ENCODE data around the gene MTHFD2. TPM values are rescaled to one million over a fixed set of nuclear protein-coding genes. Genes with fewer than 3 reads are reported as not detected.

The MTHFD2 gene
- total and polyA plus RNA-seq, 4 donors = 55.7 to 180 (median 127) TPM

GRCh38 chr2:74259191-74259590 is 60.8 kb downstream of the MTHFD2 start:
- DNase-seq (no peak), ATAC-seq (ENCODE audit: low FRiP score) (no peak)
- H3K27ac ChIP-seq (ENCODE audit: low read depth in 1 of 2, low read length in 2 of 2) = no peak overlapping the region
- H3K27me3 ChIP-seq (ENCODE audit: control insufficient read depth in 1 of 2, insufficient read depth in 2 of 2, low read length in 1 of 2) = no peaks in the 10 kb centered on the region
- no peaks in the 10 kb centered on the region for H3K9me3 ChIP-seq (ENCODE audit: control insufficient read depth, low read length)
- no peak overlapping the region for H3K4me3 ChIP-seq (ENCODE audit: low read length in 2 of 2)
- intact Hi-C loops (cut with DNase I) = loop anchor here in 1 of 2 donors (10.0 kb wide), 1 partner anchor 76 kb away; no protein-coding TSS in a partner anchor
- peaks cover 0 to 2% of the 10 kb centered on the region in 2 donors for H3K4me1 ChIP-seq (ENCODE audit: control insufficient read depth in 1 of 2, insufficient read depth in 2 of 2, low read length in 2 of 2)
- WGBS, 2 donors = 90 to 98% methylated on average over 3 of the region's 3 CpGs
- H3K36me3 ChIP-seq (ENCODE audit: control insufficient read depth in 1 of 2, insufficient read depth in 2 of 2, low read length in 1 of 2) = no peaks in the 10 kb centered on the region

- H3K4me3 ChIP-seq (ENCODE audit: low read length in 2 of 2) = no peak overlapping the region
- intact Hi-C loops (cut with DNase I) = loop anchor here (5.0 to 10.0 kb wide), 4 partner anchors 75 to 435 kb away; partner anchors contain the start of genes BOLA3 (in 2 of the 2) and STAMBP (in 1 of the 2)
- H3K27me3 ChIP-seq (ENCODE audit: control insufficient read depth in 1 of 2, insufficient read depth in 2 of 2, low read length in 1 of 2) = no peaks in the 10 kb centered on the region
- DNase-seq = no peak
- no peak overlapping the region for H3K27ac ChIP-seq (ENCODE audit: low read depth in 1 of 2, low read length in 2 of 2)
- H3K36me3 ChIP-seq (ENCODE audit: control insufficient read depth in 1 of 2, insufficient read depth in 2 of 2, low read length in 1 of 2) = no peaks in the 10 kb centered on the region
- H3K4me1 ChIP-seq (ENCODE audit: control insufficient read depth in 1 of 2, insufficient read depth in 2 of 2, low read length in 2 of 2) = no peaks in the 10 kb centered on the region
- H3K9me3 ChIP-seq (ENCODE audit: control insufficient read depth, low read length) = no peaks in the 10 kb centered on the region
- no peak for ATAC-seq (ENCODE audit: low FRiP score)
- 92% methylated on average over 4 of the region's 4 CpGs for WGBS, 2 donors
Measured at GRCh38 chr2:74259733-74260132, 61.3 kb downstream of the MTHFD2 start.

- intact Hi-C loops (cut with DNase I) = loop anchor here (5.0 to 10.0 kb wide), 3 partner anchors 113 to 436 kb away; partner anchors contain the start of genes BOLA3 (in 2 of the 2) and STAMBP (in 1 of the 2)
- Histone ChIP-seq H3K9me3 (ENCODE audit: control insufficient read depth, low read length) (no peaks in the 10 kb centered on the region), H3K36me3 (ENCODE audit: control insufficient read depth in 1 of 2, insufficient read depth in 2 of 2, low read length in 1 of 2) (no peaks in the 10 kb centered on the region), H3K4me1 (ENCODE audit: control insufficient read depth in 1 of 2, insufficient read depth in 2 of 2, low read length in 2 of 2) (no peaks in the 10 kb centered on the region), H3K27ac (ENCODE audit: low read depth in 1 of 2, low read length in 2 of 2) (no peak overlapping the region), H3K4me3 (ENCODE audit: low read length in 2 of 2) (no peak overlapping the region), H3K27me3 (ENCODE audit: control insufficient read depth in 1 of 2, insufficient read depth in 2 of 2, low read length in 1 of 2) (no peaks in the 10 kb centered on the region)
- WGBS, 2 donors = 81 to 87% methylated on average over 2 of the region's 2 CpGs
- ATAC-seq (ENCODE audit: low FRiP score) (no peak), DNase-seq (no peak)
Measured at GRCh38 chr2:74260495-74260894, 62.1 kb downstream of the MTHFD2 start.

- peak in 1 of 2 donors; percentile 59 for DNase-seq
- ATAC-seq (ENCODE audit: low FRiP score) = no peak
- WGBS, 2 donors = 20 to 22% methylated on average over 6 of the region's 6 CpGs
- no peak overlapping the region for H3K27ac ChIP-seq (ENCODE audit: low read depth in 1 of 2, low read length in 2 of 2)
- H3K9me3 ChIP-seq (ENCODE audit: control insufficient read depth, low read length) = no peaks in the 10 kb centered on the region
- no peaks in the 10 kb centered on the region for H3K36me3 ChIP-seq (ENCODE audit: control insufficient read depth in 1 of 2, insufficient read depth in 2 of 2, low read length in 1 of 2)
- intact Hi-C loops (cut with DNase I) = loop anchor here (5.0 to 10.0 kb wide), 3 partner anchors 114 to 437 kb away; partner anchors contain the start of genes BOLA3 (in 2 of the 2) and STAMBP (in 1 of the 2)
- H3K4me1 ChIP-seq (ENCODE audit: control insufficient read depth in 1 of 2, insufficient read depth in 2 of 2, low read length in 2 of 2) = no peaks in the 10 kb centered on the region
- no peak overlapping the region for H3K4me3 ChIP-seq (ENCODE audit: low read length in 2 of 2)
- no peaks in the 10 kb centered on the region for H3K27me3 ChIP-seq (ENCODE audit: control insufficient read depth in 1 of 2, insufficient read depth in 2 of 2, low read length in 1 of 2)
Measured at GRCh38 chr2:74261204-74261864, 62.9 kb downstream of the MTHFD2 start.

- Histone ChIP-seq H3K27ac (ENCODE audit: low read depth in 1 of 2, low read length in 2 of 2) (no peak overlapping the region), H3K4me1 (ENCODE audit: control insufficient read depth in 1 of 2, insufficient read depth in 2 of 2, low read length in 2 of 2) (no peaks in the 10 kb centered on the region), H3K9me3 (ENCODE audit: control insufficient read depth, low read length) (no peaks in the 10 kb centered on the region), H3K36me3 (ENCODE audit: control insufficient read depth in 1 of 2, insufficient read depth in 2 of 2, low read length in 1 of 2) (no peaks in the 10 kb centered on the region), H3K27me3 (ENCODE audit: control insufficient read depth in 1 of 2, insufficient read depth in 2 of 2, low read length in 1 of 2) (no peaks in the 10 kb centered on the region), H3K4me3 (ENCODE audit: low read length in 2 of 2) (no peak overlapping the region)
- ATAC-seq (ENCODE audit: low FRiP score) (no peak), DNase-seq (no peak)
- WGBS, 2 donors = 93 to 95% methylated on average over 6 of the region's 6 CpGs
- intact Hi-C loops (cut with DNase I) = loop anchor here (5.0 to 10.0 kb wide), 3 partner anchors 115 to 438 kb away; partner anchors contain the start of genes BOLA3 (in 2 of the 2) and STAMBP (in 1 of the 2)
Measured at GRCh38 chr2:74262681-74263080, 64.3 kb downstream of the MTHFD2 start.

- Histone ChIP-seq H3K9me3 (ENCODE audit: control insufficient read depth, low read length) (no peaks in the 10 kb centered on the region), H3K27ac (ENCODE audit: low read depth in 1 of 2, low read length in 2 of 2) (no peak overlapping the region), H3K4me3 (ENCODE audit: low read length in 2 of 2) (no peak overlapping the region), H3K36me3 (ENCODE audit: control insufficient read depth in 1 of 2, insufficient read depth in 2 of 2, low read length in 1 of 2) (no peaks in the 10 kb centered on the region), H3K4me1 (ENCODE audit: control insufficient read depth in 1 of 2, insufficient read depth in 2 of 2, low read length in 2 of 2) (no peaks in the 10 kb centered on the region), H3K27me3 (ENCODE audit: control insufficient read depth in 1 of 2, insufficient read depth in 2 of 2, low read length in 1 of 2) (no peaks in the 10 kb centered on the region)
- intact Hi-C loops (cut with DNase I) = loop anchor here (5.0 to 10.0 kb wide), 3 partner anchors 117 to 439 kb away; partner anchors contain the start of genes BOLA3 (in 2 of the 2) and STAMBP (in 1 of the 2)
- DNase-seq = no peak
- WGBS, 2 donors = 14 to 26% methylated on average over 1 of the region's 1 CpG
- ATAC-seq (ENCODE audit: low FRiP score) = no peak
Measured at GRCh38 chr2:74264281-74264680, 65.9 kb downstream of the MTHFD2 start.

GRCh38 chr2:74267068-74267467 is 68.7 kb downstream of the MTHFD2 start:
- no peak overlapping the region for H3K4me3 ChIP-seq (ENCODE audit: low read length in 2 of 2)
- ATAC-seq (ENCODE audit: low FRiP score) (no peak), DNase-seq (no peak)
- WGBS, 2 donors = 61 to 62% methylated on average over 4 of the region's 4 CpGs
- H3K9me3 ChIP-seq (ENCODE audit: control insufficient read depth, low read length) = no peaks in the 10 kb centered on the region
- H3K36me3 ChIP-seq (ENCODE audit: control insufficient read depth in 1 of 2, insufficient read depth in 2 of 2, low read length in 1 of 2) = no peaks in the 10 kb centered on the region
- no peaks in the 10 kb centered on the region for H3K4me1 ChIP-seq (ENCODE audit: control insufficient read depth in 1 of 2, insufficient read depth in 2 of 2, low read length in 2 of 2)
- intact Hi-C loops (cut with DNase I) = loop anchor here in 1 of 2 donors (10.0 kb wide), 2 partner anchors 122 to 442 kb away; partner anchors contain the start of genes BOLA3 and STAMBP
- no peak overlapping the region for H3K27ac ChIP-seq (ENCODE audit: low read depth in 1 of 2, low read length in 2 of 2)
- H3K27me3 ChIP-seq (ENCODE audit: control insufficient read depth in 1 of 2, insufficient read depth in 2 of 2, low read length in 1 of 2) = no peaks in the 10 kb centered on the region
